Measurements from ENCODE around the gene CENPE. TPM values are rescaled to one million over a fixed set of nuclear protein-coding genes. Genes with fewer than 3 reads are reported as not detected.

CENPE gene
- total RNA-seq, 2 donors from 2014 or later, result 0.16 to 3.0 TPM

GRCh38 chr4:103079621-103080020 is 118.5 kb downstream of the CENPE start:
- Histone ChIP-seq H3K27me3 (no peaks in the 10 kb centered on the region), H3K4me1 (peaks cover 0 to 12% of the 10 kb centered on the region in 2 donors), H3K27ac (no peak overlapping the region), H3K4me3 (no peak overlapping the region), H3K9me3 (no peaks in the 10 kb centered on the region), H3K36me3 (peaks cover 14% of the 10 kb centered on the region)
- DNase-seq (ENCODE audit: low spot score), result no peak
- TF ChIP-seq, protein P1, sequence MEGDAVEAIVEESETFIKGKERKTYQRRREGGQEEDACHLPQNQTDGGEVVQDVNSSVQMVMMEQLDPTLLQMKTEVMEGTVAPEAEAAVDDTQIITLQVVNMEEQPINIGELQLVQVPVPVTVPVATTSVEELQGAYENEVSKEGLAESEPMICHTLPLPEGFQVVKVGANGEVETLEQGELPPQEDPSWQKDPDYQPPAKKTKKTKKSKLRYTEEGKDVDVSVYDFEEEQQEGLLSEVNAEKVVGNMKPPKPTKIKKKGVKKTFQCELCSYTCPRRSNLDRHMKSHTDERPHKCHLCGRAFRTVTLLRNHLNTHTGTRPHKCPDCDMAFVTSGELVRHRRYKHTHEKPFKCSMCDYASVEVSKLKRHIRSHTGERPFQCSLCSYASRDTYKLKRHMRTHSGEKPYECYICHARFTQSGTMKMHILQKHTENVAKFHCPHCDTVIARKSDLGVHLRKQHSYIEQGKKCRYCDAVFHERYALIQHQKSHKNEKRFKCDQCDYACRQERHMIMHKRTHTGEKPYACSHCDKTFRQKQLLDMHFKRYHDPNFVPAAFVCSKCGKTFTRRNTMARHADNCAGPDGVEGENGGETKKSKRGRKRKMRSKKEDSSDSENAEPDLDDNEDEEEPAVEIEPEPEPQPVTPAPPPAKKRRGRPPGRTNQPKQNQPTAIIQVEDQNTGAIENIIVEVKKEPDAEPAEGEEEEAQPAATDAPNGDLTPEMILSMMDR (IDR thresholded peaks at IDR 0.05), result no peak

DNA sequence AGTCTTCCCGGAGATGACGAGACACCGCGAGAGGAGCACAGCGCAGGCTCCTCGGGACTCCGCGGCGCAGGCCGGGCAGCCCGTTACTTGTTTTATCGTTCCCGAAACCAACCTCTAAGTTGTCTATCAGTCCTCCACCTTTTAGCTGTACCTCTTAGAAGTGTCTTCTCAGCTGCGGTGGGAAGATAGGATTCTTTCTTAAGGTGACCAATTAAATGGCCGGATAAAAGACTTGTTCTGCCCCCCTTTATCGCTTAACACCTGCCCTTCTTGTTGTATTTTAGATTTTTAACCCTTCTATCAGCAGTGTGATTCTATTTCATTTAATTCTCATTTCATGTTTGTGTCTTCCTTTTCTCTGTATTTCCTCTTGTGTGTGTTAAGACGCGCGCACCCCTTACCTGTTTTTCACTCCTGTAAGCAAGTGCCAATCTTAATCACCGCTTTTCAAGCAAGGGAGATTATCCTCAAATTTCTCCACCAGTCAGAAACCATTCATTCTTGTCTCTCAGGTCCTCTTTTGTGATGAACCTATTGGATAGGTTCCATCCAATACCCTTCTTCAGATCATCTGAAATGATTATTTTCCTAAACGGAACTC is 121.3 kb downstream of the CENPE start, which contains the start of gene SLC9B2:
Gene SLC9B2, minus strand, starts transcription at position 15 of the 601 bp plus-strand sequence. CDS start 9,211 bp downstream, outside the sequence.
- Histone ChIP-seq H3K4me1 (peaks cover 0 to 15% of the 10 kb centered on the region in 2 donors), H3K9me3 (no peaks in the 10 kb centered on the region), H3K27me3 (no peaks in the 10 kb centered on the region), H3K4me3 (peak within 1 kb of the TSS; percentile 45 to 71), H3K27ac (peak within 1 kb of the TSS; percentile 87 to 90), H3K36me3 (peaks cover 11% of the 10 kb centered on the region)
- DNase-seq (ENCODE audit: low spot score), result no peak
- TF ChIP-seq, protein P1 (IDR thresholded peaks at IDR 0.05), result no peak

DNA sequence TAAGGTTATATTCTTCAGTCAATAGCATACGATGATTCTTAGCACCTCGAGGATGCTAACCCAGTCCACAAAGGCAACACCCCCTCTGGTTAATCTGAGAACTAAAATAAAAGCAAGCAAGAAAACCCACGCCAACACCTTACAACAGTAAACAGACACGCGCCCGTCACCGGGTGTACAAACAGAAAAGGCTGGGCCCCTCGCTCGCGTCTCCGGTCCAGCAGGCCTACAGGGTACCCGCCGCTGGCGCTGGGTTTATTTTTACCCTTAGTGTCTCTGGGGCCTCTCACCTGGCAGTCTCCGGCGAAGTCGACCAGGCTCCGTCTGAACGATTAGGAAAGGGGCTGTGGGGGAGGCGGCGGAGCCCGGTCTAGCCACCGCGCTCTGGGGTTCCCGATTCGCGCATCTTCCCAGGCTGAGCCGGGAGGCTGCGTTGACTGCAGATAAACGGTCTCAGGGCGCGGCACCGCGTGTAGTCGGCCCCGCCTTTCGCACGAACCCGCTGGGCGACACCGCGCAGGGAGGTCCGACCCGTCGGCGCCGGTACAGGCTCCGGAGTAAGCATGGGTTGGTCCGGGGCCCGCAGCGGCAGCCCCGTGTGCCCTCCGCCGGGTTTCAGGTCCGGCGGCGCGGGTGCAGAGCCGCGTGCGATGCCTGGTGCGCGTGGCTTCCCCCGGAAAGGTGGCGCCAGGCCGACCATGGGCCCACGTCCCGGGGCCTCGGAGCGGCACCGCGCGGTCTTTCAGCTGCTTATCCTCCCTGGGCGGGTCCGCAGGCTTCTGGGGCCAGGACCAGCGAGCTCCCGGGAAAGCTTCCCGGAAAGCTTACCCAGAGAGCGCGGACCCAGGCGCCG is 122.0 kb downstream of the CENPE start:
- Histone ChIP-seq H3K27me3 (no peaks in the 10 kb centered on the region), H3K4me1 (peaks cover 0 to 15% of the 10 kb centered on the region in 2 donors), H3K36me3 (peaks cover 4% of the 10 kb centered on the region), H3K9me3 (no peaks in the 10 kb centered on the region), H3K4me3 (peak overlapping the region; percentile 45 to 71), H3K27ac (peak overlapping the region; percentile 87 to 90)
- peak; percentile 70 for DNase-seq (ENCODE audit: low spot score)
- TF ChIP-seq, protein P1 (IDR thresholded peaks at IDR 0.05), result peak in 1 of 2 donors; percentile 10

DNA sequence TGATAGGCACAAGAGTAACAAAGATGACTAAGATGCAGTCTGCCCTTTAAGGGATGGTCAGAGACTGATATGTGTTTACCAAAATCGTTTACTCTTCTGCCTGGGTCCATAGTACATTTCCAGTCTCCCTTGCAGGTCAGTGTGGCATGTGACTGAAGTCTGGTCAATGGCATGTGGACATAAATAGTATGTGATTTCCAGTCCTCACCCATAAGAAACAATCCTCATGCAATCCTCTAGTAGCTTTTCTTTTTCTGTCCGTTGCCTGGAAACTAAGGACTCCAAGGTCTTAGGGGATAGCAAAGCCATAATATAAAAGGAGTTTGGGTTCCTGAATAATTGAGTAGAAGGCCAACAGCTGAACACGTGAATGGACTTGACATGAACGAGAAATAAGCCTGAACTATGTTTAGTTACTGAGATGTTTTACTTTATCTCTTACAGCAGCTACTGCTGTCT is 122.7 kb downstream of the CENPE start:
- no peak for DNase-seq (ENCODE audit: low spot score)
- peaks cover 4% of the 10 kb centered on the region for H3K36me3 ChIP-seq
- peak overlapping the region; percentile 87 to 90 for H3K27ac ChIP-seq
- H3K4me1 ChIP-seq, result peaks cover 0 to 15% of the 10 kb centered on the region in 2 donors
- peak overlapping the region; percentile 45 to 71 for H3K4me3 ChIP-seq
- no peaks in the 10 kb centered on the region for H3K9me3 ChIP-seq
- TF ChIP-seq, protein P1 (IDR thresholded peaks at IDR 0.05), result no peak
- H3K27me3 ChIP-seq, result no peaks in the 10 kb centered on the region

GRCh38 chr4:103074744-103075434 is 123.3 kb downstream of the CENPE start:
- Histone ChIP-seq H3K36me3 (peaks cover 4% of the 10 kb centered on the region), H3K4me3 (no peak overlapping the region), H3K9me3 (no peaks in the 10 kb centered on the region), H3K27ac (no peak overlapping the region), H3K4me1 (peaks cover 0 to 15% of the 10 kb centered on the region in 2 donors), H3K27me3 (no peaks in the 10 kb centered on the region)
- DNase-seq (ENCODE audit: low spot score), result no peak
- TF ChIP-seq, protein P1 (IDR thresholded peaks at IDR 0.05), result no peak

All from right atrium auricular region (tissue), 2 donors.